Hepatocyte (in vitro differentiated cells): ENCODE results near the gene AGBL5.

ENCODE experiments used
- EZH2 ChIP-seq: fragments of 200-600 bp; sonication (generic); IDR thresholded peaks from 2 replicates; pipeline ENCODE4 v1.6.1; 2016; ENCODE audit warnings: antibody characterized with exemption, mild to moderate bottlenecking, borderline replicate concordance
- TF ChIP-seq, protein P1 (sequence below): fragments of 200-600 bp; sonication (generic); IDR thresholded peaks from 2 replicates; pipeline ENCODE4 v1.5.1; 2016; ENCODE audit warnings: antibody characterized with exemption, mild to moderate bottlenecking; ENCODE audit not compliant: poor library complexity

DNA sequence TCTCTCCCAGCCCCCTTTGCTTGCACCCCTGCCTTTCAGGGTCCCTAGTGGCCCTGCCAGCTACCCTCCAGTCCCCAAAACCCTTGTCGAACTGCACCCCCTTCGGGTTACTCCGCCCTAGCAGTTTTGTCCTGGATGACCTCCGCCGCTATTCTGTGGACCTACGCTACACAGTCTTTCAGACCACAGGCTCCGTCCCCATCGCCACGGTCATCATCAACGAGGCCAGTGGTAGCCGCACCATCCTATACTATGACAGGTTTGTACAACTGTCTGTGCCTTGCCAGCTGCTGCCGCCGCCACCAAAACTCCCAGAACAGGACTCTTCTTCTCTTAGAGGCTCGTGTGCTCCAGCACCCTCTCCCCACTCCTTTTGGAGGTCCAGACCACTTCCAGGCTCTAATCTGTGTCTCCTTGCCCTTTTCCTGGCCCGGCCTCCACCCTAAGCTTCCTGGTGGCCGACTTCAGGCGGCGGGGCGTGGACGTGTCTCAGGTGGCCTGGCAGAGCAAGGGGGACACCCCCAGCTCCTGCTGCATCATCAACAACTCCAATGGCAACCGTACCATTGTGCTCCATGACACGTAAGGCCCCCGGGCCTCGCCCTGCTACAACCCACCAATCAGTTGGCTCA is 43.0 kb downstream of the AGBL5 start:
- TF ChIP-seq, protein P1, sequence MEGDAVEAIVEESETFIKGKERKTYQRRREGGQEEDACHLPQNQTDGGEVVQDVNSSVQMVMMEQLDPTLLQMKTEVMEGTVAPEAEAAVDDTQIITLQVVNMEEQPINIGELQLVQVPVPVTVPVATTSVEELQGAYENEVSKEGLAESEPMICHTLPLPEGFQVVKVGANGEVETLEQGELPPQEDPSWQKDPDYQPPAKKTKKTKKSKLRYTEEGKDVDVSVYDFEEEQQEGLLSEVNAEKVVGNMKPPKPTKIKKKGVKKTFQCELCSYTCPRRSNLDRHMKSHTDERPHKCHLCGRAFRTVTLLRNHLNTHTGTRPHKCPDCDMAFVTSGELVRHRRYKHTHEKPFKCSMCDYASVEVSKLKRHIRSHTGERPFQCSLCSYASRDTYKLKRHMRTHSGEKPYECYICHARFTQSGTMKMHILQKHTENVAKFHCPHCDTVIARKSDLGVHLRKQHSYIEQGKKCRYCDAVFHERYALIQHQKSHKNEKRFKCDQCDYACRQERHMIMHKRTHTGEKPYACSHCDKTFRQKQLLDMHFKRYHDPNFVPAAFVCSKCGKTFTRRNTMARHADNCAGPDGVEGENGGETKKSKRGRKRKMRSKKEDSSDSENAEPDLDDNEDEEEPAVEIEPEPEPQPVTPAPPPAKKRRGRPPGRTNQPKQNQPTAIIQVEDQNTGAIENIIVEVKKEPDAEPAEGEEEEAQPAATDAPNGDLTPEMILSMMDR = no peak
- no peak for TF ChIP-seq EZH2
